Calu3 (cell line): ENCODE results near the gene SLC8A1. TPM values are rescaled to one million over a fixed set of nuclear protein-coding genes. Genes with fewer than 3 reads are reported as not detected.

Experiments used
- BruUV-seq: library from RNA; stranded (reverse); fragments of 400-500 nt; replicated peaks from 2 replicates; lab custom pipeline; 2021; lab: Mats Ljungman, UMichigan
- CTCF ChIA-PET: fragments of 300-600 bp; sonication (Branson Sonifier 250); formaldehyde crosslinking; loops from one replicate; lab custom pipeline; 2022; ENCODE audit warnings: antibody characterized with exemption; lab: Charles Lee
- DNase-seq: peaks from one replicate; pipeline ENCODE4 v3.0.0; 2022
- H3K27ac Mint-ChIP-seq: one replicate; pipeline ENCODE4 v1.8.0; 2022; ENCODE audit warnings: mixed read lengths; ENCODE audit not compliant: unreplicated experiment
- H3K27me3 Mint-ChIP-seq: one replicate; pipeline ENCODE4 v1.8.0; 2022; ENCODE audit warnings: mixed read lengths; ENCODE audit not compliant: unreplicated experiment
- H3K36me3 Mint-ChIP-seq: one replicate; pipeline ENCODE4 v1.8.0; 2022; ENCODE audit warnings: mild to moderate bottlenecking, moderate library complexity, mixed read lengths; ENCODE audit not compliant: insufficient read depth, unreplicated experiment
- H3K4me1 Mint-ChIP-seq: one replicate; pipeline ENCODE4 v1.8.0; 2022; ENCODE audit warnings: mild to moderate bottlenecking, low read depth, mixed read lengths; ENCODE audit not compliant: unreplicated experiment
- H3K4me3 Mint-ChIP-seq: one replicate; pipeline ENCODE4 v1.8.0; 2022; ENCODE audit warnings: mild to moderate bottlenecking, low read depth, moderate library complexity, mixed read lengths; ENCODE audit not compliant: unreplicated experiment
- H3K9me3 Mint-ChIP-seq: one replicate; pipeline ENCODE4 v1.8.0; 2022; ENCODE audit warnings: low read depth, mixed read lengths; ENCODE audit not compliant: unreplicated experiment
- CTCF ChIP-seq: fragments of 200-600 bp; IDR thresholded peaks from one replicate; pipeline ENCODE4 v1.8.0; 2022; ENCODE audit warnings: antibody characterized with exemption; ENCODE audit not compliant: unreplicated experiment
- intact Hi-C: fragments of 100-400 bp; cut with micrococcal nuclease; formaldehyde crosslinking; loops from one replicate; pipeline ENCODE4 v1.10.0; 2022; ENCODE audit not compliant: unreplicated experiment
- total RNA-seq: library from RNA; stranded (reverse); gene quantifications from 2 replicates; pipeline ENCODE4 v1.2.3, GENCODE V29; 2022

SLC8A1 gene
- total RNA-seq, 1 experiment from 2014 or later = 0.05 TPM

- CTCF ChIA-PET = no interaction called here
- no peaks in the 10 kb centered on the region for H3K36me3 Mint-ChIP-seq
- H3K9me3 Mint-ChIP-seq = no peaks in the 10 kb centered on the region
- TF ChIP-seq CTCF = no peak
- intact Hi-C loops = no loop called here
- no peak overlapping the region for H3K27ac Mint-ChIP-seq
- no peaks in the 10 kb centered on the region for H3K27me3 Mint-ChIP-seq
- no TSS peak for BruUV-seq
- H3K4me3 Mint-ChIP-seq = no peak overlapping the region
- H3K4me1 Mint-ChIP-seq = no peaks in the 10 kb centered on the region
- DNase-seq = no peak
These were observed 170.6 kb downstream of the SLC8A1 start for GRCh38 chr2:40281021-40281940.

GRCh38 chr2:40279482-40279881 is 172.4 kb downstream of the SLC8A1 start:
- no peak for TF ChIP-seq CTCF
- intact Hi-C loops = no loop called here
- Mint-ChIP-seq H3K4me1 (no peaks in the 10 kb centered on the region), H3K36me3 (no peaks in the 10 kb centered on the region), H3K27ac (no peak overlapping the region), H3K9me3 (no peaks in the 10 kb centered on the region), H3K27me3 (no peaks in the 10 kb centered on the region), H3K4me3 (no peak overlapping the region)
- no TSS peak for BruUV-seq
- CTCF ChIA-PET = no interaction called here
- DNase-seq = no peak

GRCh38 chr2:40279001-40279400 is 172.9 kb downstream of the SLC8A1 start:
- no peaks in the 10 kb centered on the region for H3K36me3 Mint-ChIP-seq
- no peak overlapping the region for H3K4me3 Mint-ChIP-seq
- DNase-seq = no peak
- CTCF ChIA-PET = no interaction called here
- no peaks in the 10 kb centered on the region for H3K27me3 Mint-ChIP-seq
- TF ChIP-seq CTCF = no peak
- H3K9me3 Mint-ChIP-seq = no peaks in the 10 kb centered on the region
- intact Hi-C loops = no loop called here
- no peaks in the 10 kb centered on the region for H3K4me1 Mint-ChIP-seq
- BruUV-seq = no TSS peak
- H3K27ac Mint-ChIP-seq = no peak overlapping the region

- no peak for DNase-seq
- intact Hi-C loops = no loop called here
- no peak for TF ChIP-seq CTCF
- no peak overlapping the region for H3K27ac Mint-ChIP-seq
- H3K36me3 Mint-ChIP-seq = no peaks in the 10 kb centered on the region
- no peaks in the 10 kb centered on the region for H3K27me3 Mint-ChIP-seq
- H3K4me1 Mint-ChIP-seq = no peaks in the 10 kb centered on the region
- no peaks in the 10 kb centered on the region for H3K9me3 Mint-ChIP-seq
- no TSS peak for BruUV-seq
- no peak overlapping the region for H3K4me3 Mint-ChIP-seq
- CTCF ChIA-PET = no interaction called here
These were observed 175.8 kb downstream of the SLC8A1 start for GRCh38 chr2:40276076-40276475.
